ENCODE measurements around the gene CNTN1. TPM values are rescaled to one million over a fixed set of nuclear protein-coding genes. Genes with fewer than 3 reads are reported as not detected.

CNTN1 gene
- total and polyA plus RNA-seq, 2 of the 4 experiments (the other 2 are of a cell fraction): 0.10 to 0.18 TPM

GRCh38 chr12:40646456-40646855 is 45.8 kb upstream of the CNTN1 start:
- Histone ChIP-seq H3K4ac (ENCODE audit: low read depth, low read length) (no peak overlapping the region), H3K4me2 (ENCODE audit: low read depth, low read length) (no peak overlapping the region), H3K9me3 (ENCODE audit: control insufficient read depth, insufficient read depth, low read length) (peaks cover 4% of the 10 kb centered on the region; the same call in 1 of the 2 replicates), H3K23ac (ENCODE audit: low read depth, low read length) (no peak overlapping the region), H3K18ac (ENCODE audit: low read depth, low read length) (no peak overlapping the region), H3K9ac (ENCODE audit: low read depth, low read length) (no peak overlapping the region), H4K20me1 (ENCODE audit: insufficient read depth, low read length) (no peaks in the 10 kb centered on the region), H3K79me1 (ENCODE audit: low read depth in 1 of 2, low read length in 2 of 2) (no peaks in the 10 kb centered on the region), H3K56ac (ENCODE audit: extremely low read depth, insufficient read depth, low read length) (no peak overlapping the region), H2BK120ac (ENCODE audit: low read depth, low read length) (no peak overlapping the region), H3K27me3 (ENCODE audit: control insufficient read depth, insufficient read depth, low read length) (no peaks in the 10 kb centered on the region), H3K4me1 (ENCODE audit: control insufficient read depth, insufficient read depth, low read length) (no peaks in the 10 kb centered on the region), H4K91ac (ENCODE audit: insufficient read depth, low read depth, low read length) (no peak overlapping the region), H2AK9ac (replicated peaks; ENCODE audit: low read depth, low read length, poor library complexity) (no peak overlapping the region), H3K36me3 (ENCODE audit: control insufficient read depth, insufficient read depth, low read length) (no peaks in the 10 kb centered on the region), H3K9me1 (ENCODE audit: insufficient read depth, low read length) (no peaks in the 10 kb centered on the region), H2AFZ (replicated peaks; ENCODE audit: low read length, poor library complexity) (no peak overlapping the region), H2BK5ac (ENCODE audit: low read depth, low read length, poor library complexity, severe bottlenecking) (no peak overlapping the region), H2BK15ac (ENCODE audit: low read depth, low read length) (no peak overlapping the region), H2BK20ac (ENCODE audit: low read depth, low read length) (no peak overlapping the region), H4K5ac (ENCODE audit: low read depth, low read length) (no peak overlapping the region), H3K27ac (ENCODE audit: insufficient read depth, low read length) (no peak overlapping the region), H2AK5ac (ENCODE audit: low read depth, low read length) (no peak overlapping the region), H3K4me3 (ENCODE audit: insufficient read depth, low read depth, low read length) (no peak overlapping the region), H3K14ac (replicated peaks; ENCODE audit: low read depth, low read length) (no peak overlapping the region), H4K8ac (ENCODE audit: low read depth in 2 of 2, low read length in 2 of 2) (no peak overlapping the region)
- ATAC-seq (ENCODE audit: low read depth) (no peak), DNase-seq (no peak)
- POLR2A ChIA-PET (ENCODE audit: unreplicated experiment): no interaction called here
- CTCF ChIA-PET: no interaction called here
- intact Hi-C loops (cut with micrococcal nuclease) (no loop called here), in situ Hi-C loops (cut with MboI; ENCODE audit: low sequenced_read_pairs) (no loop called here), dilution Hi-C loops (cut with HindIII; ENCODE audit: low sequenced_read_pairs, unreplicated experiment) (no loop called here)
- no TSS peak for BruUV-seq (replicated peaks)
- no peak for TF ChIP-seq RAD21 (IDR thresholded peaks at IDR 0.05; ENCODE audit: low read length)
- peak; percentile 19; the same call in 1 of the 2 replicates for TF ChIP-seq MAFK (IDR thresholded peaks at IDR 0.05; ENCODE audit: low read depth, low read length)
- no CpG with 5 or more reads among the region's 1 CpG for WGBS, 2 experiments (ENCODE audit: extremely low coverage in 2 of 2, insufficient read length in 1 of 2)

All from IMR-90 (cell line).